ENCODE data around the gene SIRT3. TPM values are rescaled to one million over a fixed set of nuclear protein-coding genes. Genes with fewer than 3 reads are reported as not detected.

Gene SIRT3
- total RNA-seq, 1 donor from 2014 or later = 18.5 TPM

- H3K9me3 Mint-ChIP-seq (ENCODE audit: low read depth) = no peaks in the 10 kb centered on the region
- TF ChIP-seq, protein P1, sequence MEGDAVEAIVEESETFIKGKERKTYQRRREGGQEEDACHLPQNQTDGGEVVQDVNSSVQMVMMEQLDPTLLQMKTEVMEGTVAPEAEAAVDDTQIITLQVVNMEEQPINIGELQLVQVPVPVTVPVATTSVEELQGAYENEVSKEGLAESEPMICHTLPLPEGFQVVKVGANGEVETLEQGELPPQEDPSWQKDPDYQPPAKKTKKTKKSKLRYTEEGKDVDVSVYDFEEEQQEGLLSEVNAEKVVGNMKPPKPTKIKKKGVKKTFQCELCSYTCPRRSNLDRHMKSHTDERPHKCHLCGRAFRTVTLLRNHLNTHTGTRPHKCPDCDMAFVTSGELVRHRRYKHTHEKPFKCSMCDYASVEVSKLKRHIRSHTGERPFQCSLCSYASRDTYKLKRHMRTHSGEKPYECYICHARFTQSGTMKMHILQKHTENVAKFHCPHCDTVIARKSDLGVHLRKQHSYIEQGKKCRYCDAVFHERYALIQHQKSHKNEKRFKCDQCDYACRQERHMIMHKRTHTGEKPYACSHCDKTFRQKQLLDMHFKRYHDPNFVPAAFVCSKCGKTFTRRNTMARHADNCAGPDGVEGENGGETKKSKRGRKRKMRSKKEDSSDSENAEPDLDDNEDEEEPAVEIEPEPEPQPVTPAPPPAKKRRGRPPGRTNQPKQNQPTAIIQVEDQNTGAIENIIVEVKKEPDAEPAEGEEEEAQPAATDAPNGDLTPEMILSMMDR (IDR thresholded peaks at IDR 0.05) = no peak
- peak overlapping the region; percentile 100 for H3K27ac Mint-ChIP-seq (ENCODE audit: unreplicated experiment)
- H3K4me1 Mint-ChIP-seq (ENCODE audit: low read depth) = peaks cover 45% of the 10 kb centered on the region
- peaks cover 13% of the 10 kb centered on the region for H3K36me3 Mint-ChIP-seq (ENCODE audit: low read depth)
- H3K4me3 Mint-ChIP-seq (ENCODE audit: unreplicated experiment) = peak overlapping the region; percentile 99
- peak; percentile 86 for DNase-seq (ENCODE audit: low spot score)
- H3K27me3 Mint-ChIP-seq (ENCODE audit: low read depth) = no peaks in the 10 kb centered on the region
These were observed 27.3 kb downstream of the SIRT3 start for GRCh38 chr11:208917-209260.

- DNase-seq (ENCODE audit: low spot score) = peak; percentile 69
- TF ChIP-seq, protein P1 (IDR thresholded peaks at IDR 0.05) = no peak
- peaks cover 15% of the 10 kb centered on the region for H3K36me3 Mint-ChIP-seq (ENCODE audit: low read depth)
- no peaks in the 10 kb centered on the region for H3K27me3 Mint-ChIP-seq (ENCODE audit: low read depth)
- H3K9me3 Mint-ChIP-seq (ENCODE audit: low read depth) = no peaks in the 10 kb centered on the region
- peak overlapping the region; percentile 99 for H3K4me3 Mint-ChIP-seq (ENCODE audit: unreplicated experiment)
- H3K4me1 Mint-ChIP-seq (ENCODE audit: low read depth) = peaks cover 50% of the 10 kb centered on the region
- H3K27ac Mint-ChIP-seq (ENCODE audit: unreplicated experiment) = peak overlapping the region; percentile 100
These were observed 27.8 kb downstream of the SIRT3 start for GRCh38 chr11:208181-208916.

DNA sequence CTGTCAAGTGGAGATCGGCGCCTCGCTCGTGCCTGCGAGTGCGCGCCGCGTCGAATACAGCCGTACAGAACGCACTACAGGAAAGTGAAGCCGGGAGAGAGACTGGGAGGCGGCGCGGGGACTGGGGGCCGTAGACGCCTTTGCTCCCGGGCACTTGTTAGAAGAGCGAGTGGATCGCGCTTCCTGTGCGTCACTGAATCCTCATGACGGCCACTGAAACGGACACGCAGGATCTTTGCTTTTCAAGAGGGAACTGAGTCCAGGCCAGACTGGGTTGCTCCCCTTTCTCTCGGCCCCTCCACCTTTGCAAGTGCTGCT, 28.3 kb downstream of the SIRT3 start:
- Mint-ChIP-seq H3K36me3 (ENCODE audit: low read depth) (peaks cover 12% of the 10 kb centered on the region), H3K27ac (ENCODE audit: unreplicated experiment) (peak overlapping the region; percentile 100), H3K27me3 (ENCODE audit: low read depth) (no peaks in the 10 kb centered on the region), H3K4me1 (ENCODE audit: low read depth) (peaks cover 52% of the 10 kb centered on the region), H3K9me3 (ENCODE audit: low read depth) (no peaks in the 10 kb centered on the region), H3K4me3 (ENCODE audit: unreplicated experiment) (peak overlapping the region; percentile 99)
- no peak for DNase-seq (ENCODE audit: low spot score)
- TF ChIP-seq, protein P1 (IDR thresholded peaks at IDR 0.05) = no peak

DNA sequence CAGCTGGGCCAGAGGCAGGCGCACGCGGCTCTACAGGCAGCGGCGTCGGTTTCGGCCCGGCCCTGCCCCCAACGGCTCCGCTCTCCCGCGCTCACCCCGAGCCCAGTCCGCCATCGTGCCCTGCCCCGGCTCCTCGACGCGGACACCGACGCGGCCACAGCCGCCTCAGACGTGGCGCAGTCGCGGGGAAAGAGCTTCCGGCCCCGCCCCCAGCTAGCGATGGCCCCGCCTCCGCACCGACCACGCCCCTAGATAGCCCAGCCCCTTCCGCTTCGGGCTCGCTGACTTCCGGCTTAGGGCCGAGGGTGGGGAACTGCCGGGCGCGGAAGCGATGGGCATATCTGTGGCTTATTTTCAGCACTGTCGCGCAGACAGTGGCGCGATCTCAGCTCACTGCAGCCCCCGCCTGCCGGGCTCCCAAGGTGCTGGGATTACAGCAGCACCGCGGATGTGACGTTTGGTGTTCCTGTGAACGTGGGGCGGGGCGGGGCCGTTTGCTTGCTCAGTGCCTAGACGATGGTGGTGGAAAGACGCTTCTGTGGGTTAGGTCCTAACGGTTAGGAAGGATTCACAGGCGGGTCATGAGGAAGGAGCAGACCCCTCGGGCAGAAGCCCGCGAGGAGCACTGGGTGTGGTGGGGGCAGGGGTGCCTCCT, 28.8 kb downstream of the SIRT3 start, which contains the start of the genes BET1L and RIC8A:
Gene BET1L, minus strand, starts transcription at position 192 of the 655 bp plus-strand sequence. Its CDS starts 78 bp downstream, at position 114.
Gene RIC8A, plus strand, starts transcription at position 501 of the 655 bp plus-strand sequence. CDS start 1,147 bp downstream, outside the sequence.
- Mint-ChIP-seq H3K4me1 (ENCODE audit: low read depth) (peaks cover 53% of the 10 kb centered on the region), H3K27me3 (ENCODE audit: low read depth) (no peaks in the 10 kb centered on the region), H3K4me3 (ENCODE audit: unreplicated experiment) (peak within 1 kb of the TSS; percentile 99)

More for the DNA sequence above, 28.8 kb downstream of the SIRT3 start, which contains the start of the genes BET1L and RIC8A:
- peak; percentile 98 for DNase-seq (ENCODE audit: low spot score)
- Mint-ChIP-seq H3K36me3 (ENCODE audit: low read depth) (peaks cover 13% of the 10 kb centered on the region), H3K27ac (ENCODE audit: unreplicated experiment) (peak within 1 kb of the TSS; percentile 100), H3K9me3 (ENCODE audit: low read depth) (no peaks in the 10 kb centered on the region)
- TF ChIP-seq, protein P1 (IDR thresholded peaks at IDR 0.05) = no peak
